Astrocyte (in vitro differentiated cells and primary cell): ENCODE data around the gene CDKN1C.

Experiments
- EZH2 ChIP-seq: IDR thresholded peaks from 2 replicates; pipeline ENCODE4 v1.6.1; 2012; ENCODE audit warnings: mild to moderate bottlenecking, low read length, inconsistent platforms; ENCODE audit not compliant: insufficient read depth
- TF ChIP-seq, protein P1 (sequence below): IDR thresholded peaks from 2 replicates; pipeline ENCODE4 v1.5.1; 2011; ENCODE audit warnings: low read depth, mild to moderate bottlenecking, inconsistent platforms, low read length, moderate library complexity; ENCODE audit not compliant: insufficient read depth

DNA sequence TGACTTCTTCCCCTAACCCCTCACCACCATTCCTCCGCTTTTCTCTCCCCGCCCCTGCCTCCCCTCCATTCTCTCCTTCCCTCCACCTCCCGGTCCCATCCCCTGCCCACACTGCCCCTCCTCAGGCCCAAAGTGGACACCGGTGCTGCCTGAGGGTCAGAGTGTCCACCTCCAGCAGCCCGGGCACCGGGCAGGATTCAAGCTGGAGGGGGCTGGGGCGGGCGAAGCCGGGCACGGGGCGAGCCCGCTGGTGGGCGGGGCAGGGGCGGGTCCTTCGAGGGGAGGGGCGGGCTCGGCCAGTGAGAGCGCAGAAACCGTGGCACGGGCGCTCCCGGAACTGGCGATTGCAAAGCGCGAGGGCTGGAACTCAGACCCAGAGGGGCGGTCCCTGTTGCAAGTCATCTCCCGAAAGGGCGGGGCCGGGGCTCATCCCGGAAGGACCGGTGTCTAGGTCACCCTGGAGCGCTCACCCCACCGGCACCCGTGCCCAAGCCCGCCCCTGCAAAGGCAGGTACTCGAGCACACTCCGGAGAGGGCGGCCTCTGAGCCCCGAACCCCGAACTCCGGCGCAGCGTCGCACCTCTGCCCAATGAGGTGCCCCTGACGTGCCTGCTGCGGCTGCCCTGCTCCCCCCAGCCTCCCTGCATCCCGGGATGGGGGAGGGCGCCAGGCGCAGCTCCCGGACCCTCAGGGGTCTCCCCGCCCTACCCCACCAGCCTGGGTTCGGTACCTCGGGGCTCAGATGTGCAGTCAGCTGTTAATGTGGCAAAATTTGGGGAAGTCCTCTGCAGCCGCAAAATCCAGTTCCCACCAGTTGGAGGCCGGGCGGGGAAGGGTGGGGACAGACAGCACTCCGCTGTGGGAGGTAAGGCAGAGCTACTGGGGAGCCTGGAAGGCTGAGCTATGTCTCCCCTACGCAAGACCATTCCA lies 16.5 kb upstream of the CDKN1C start:
- TF ChIP-seq, protein P1, sequence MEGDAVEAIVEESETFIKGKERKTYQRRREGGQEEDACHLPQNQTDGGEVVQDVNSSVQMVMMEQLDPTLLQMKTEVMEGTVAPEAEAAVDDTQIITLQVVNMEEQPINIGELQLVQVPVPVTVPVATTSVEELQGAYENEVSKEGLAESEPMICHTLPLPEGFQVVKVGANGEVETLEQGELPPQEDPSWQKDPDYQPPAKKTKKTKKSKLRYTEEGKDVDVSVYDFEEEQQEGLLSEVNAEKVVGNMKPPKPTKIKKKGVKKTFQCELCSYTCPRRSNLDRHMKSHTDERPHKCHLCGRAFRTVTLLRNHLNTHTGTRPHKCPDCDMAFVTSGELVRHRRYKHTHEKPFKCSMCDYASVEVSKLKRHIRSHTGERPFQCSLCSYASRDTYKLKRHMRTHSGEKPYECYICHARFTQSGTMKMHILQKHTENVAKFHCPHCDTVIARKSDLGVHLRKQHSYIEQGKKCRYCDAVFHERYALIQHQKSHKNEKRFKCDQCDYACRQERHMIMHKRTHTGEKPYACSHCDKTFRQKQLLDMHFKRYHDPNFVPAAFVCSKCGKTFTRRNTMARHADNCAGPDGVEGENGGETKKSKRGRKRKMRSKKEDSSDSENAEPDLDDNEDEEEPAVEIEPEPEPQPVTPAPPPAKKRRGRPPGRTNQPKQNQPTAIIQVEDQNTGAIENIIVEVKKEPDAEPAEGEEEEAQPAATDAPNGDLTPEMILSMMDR: no peak
- TF ChIP-seq EZH2: no peak
